GM19023 (cell line): ENCODE results near the gene RAB7B.

Experiments
- ATAC-seq: cut with Tn5 transposase; IDR thresholded peaks from one replicate; pipeline ENCODE4 v1.9.1; 2021; ENCODE audit warnings: mild to moderate bottlenecking, moderate library complexity; ENCODE audit not compliant: unreplicated experiment

RAB7B gene

GRCh38 chr1:205930195-205930577 lies 73.0 kb downstream of the RAB7B start:
- ATAC-seq: no peak

GRCh38 chr1:205929496-205930194 lies 73.5 kb downstream of the RAB7B start:
- no peak for ATAC-seq

- no peak for ATAC-seq
Observed at GRCh38 chr1:205928317-205928716, 74.9 kb downstream of the RAB7B start.

- no peak for ATAC-seq
Observed at GRCh38 chr1:205927676-205928075, 75.5 kb downstream of the RAB7B start.

- no peak for ATAC-seq
Observed at GRCh38 chr1:205927247-205927646, 75.9 kb downstream of the RAB7B start.
